Activated naive CD4-positive, alpha-beta T cell treated with anti-CD3 and anti-CD28 coated beads, Interleukin-2, amount 50 U/mL, for 24 hours (primary cell): ENCODE data around the gene CDC7.
A peak's percentile ranks its signal among the peaks of the same experiment; 100 is the strongest.
"Not testable (repeated sequence)": the region's sequence is repeated elsewhere in the genome, so short reads cannot be mapped to it uniquely, and the experiment has no call there.

Source experiments
- H3K27ac Mint-ChIP-seq: one replicate; pipeline ENCODE4 v1.8.0; 2021; ENCODE audit warnings: mild to moderate bottlenecking, mixed read lengths
- H3K27me3 Mint-ChIP-seq: one replicate; pipeline ENCODE4 v1.8.0; 2021; ENCODE audit warnings: mixed read lengths
- H3K36me3 Mint-ChIP-seq: one replicate; pipeline ENCODE4 v1.8.0; 2021; ENCODE audit warnings: mixed read lengths
- H3K4me1 Mint-ChIP-seq: one replicate; pipeline ENCODE4 v1.8.0; 2021; ENCODE audit warnings: mixed read lengths
- H3K4me3 Mint-ChIP-seq: one replicate; pipeline ENCODE4 v1.8.0; 2021; ENCODE audit warnings: mild to moderate bottlenecking, mixed read lengths
- H3K9me3 Mint-ChIP-seq: one replicate; pipeline ENCODE4 v1.8.0; 2021; ENCODE audit warnings: mixed read lengths

The CDC7 gene

DNA sequence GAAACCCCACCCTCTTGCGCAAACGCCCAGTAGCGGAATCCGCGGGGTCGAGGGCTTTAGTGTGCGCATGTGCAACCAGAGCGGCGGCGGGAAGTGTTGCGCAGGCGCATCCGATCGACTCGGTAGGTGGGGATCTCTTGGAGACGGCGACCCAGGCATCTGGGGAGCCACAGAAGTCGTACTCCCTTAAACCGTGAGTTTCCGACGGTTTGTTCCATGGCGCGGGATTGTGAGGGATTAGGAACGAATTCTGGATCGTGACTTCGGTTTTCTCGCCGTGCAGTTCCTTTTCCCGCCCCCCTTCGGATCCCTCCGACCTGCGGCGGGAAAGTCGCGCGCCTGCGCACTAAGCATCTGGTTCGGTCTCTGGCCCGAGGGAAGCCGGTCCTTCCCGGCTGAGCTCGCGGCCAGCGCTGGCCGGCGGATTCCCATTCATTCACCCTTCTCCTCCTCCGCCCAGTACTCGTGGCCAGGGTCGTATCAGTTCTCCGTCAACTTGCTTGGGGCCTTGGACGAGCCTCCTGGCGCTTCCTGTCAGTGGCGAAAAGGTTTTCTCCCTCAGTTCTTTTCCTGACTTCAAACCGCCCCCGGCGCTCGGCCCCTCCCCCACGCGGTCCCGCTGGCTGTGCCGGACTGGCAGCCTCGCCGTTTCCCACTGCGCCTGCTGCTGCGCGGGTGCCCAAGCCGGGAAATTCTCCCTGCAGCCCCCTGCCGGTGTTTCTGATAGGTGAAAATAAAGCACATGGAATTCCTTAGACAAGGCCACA lies at the start of gene CDC7:
Gene CDC7, plus strand, starts transcription at position 96 of the 767 bp plus-strand sequence. CDS start 866 bp downstream, outside the sequence.
- no peak within 1 kb of the TSS for H3K4me3 Mint-ChIP-seq
- H3K27ac Mint-ChIP-seq, result no peak within 1 kb of the TSS
- peaks cover 14% of the 10 kb centered on the region for H3K4me1 Mint-ChIP-seq
- H3K36me3 Mint-ChIP-seq, result no peaks in the 10 kb centered on the region
- H3K9me3 Mint-ChIP-seq, result no peaks in the 10 kb centered on the region
- H3K27me3 Mint-ChIP-seq, result no peaks in the 10 kb centered on the region

DNA sequence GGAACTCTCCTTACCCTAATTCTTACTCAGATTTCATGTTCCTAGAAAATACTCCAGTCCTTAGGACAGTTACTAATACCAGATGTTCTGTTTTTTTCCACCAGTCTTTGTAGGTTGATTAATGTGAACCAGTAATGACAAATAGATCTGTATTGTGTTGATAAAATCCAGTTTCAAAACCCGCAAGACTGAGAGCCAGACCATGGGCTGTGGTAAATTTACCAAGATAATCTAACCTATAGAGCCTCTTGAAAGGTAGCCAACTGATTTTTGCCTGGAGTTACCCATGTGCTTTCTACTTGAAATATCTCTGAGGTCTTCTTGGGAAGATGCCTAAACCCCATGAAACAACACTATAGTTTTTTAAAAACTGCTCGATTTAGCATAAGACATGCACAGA lies 46.5 kb upstream of the CDC7 start:
- no peak overlapping the region for H3K27ac Mint-ChIP-seq
- H3K36me3 Mint-ChIP-seq, result no peaks in the 10 kb centered on the region

DNA sequence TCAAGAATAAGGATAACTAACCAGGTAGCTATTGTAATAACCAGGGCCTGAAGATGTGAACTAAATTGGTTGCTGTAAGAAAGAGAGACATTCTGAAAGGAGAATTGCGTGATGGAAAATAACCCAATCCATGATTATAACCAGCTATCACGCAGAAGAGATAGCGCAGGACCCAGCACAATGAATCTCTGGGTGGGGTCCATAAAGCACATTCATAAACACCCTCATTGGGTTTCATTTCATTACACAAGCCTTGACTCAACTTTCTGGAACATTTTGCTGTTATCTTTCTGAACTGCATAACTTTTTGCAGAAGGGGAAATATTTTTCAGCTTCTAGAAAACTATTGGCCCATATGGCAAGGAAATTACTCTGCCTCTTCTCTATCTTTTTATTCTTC lies 45.3 kb upstream of the CDC7 start:
- Mint-ChIP-seq H3K27ac (no peak overlapping the region), H3K9me3 (no peaks in the 10 kb centered on the region), H3K4me3 (no peak overlapping the region), H3K27me3 (no peaks in the 10 kb centered on the region), H3K36me3 (no peaks in the 10 kb centered on the region), H3K4me1 (no peaks in the 10 kb centered on the region)

More for the DNA sequence above, 46.5 kb upstream of the CDC7 start:
- Mint-ChIP-seq H3K9me3 (no peaks in the 10 kb centered on the region), H3K4me1 (no peaks in the 10 kb centered on the region), H3K4me3 (no peak overlapping the region), H3K27me3 (no peaks in the 10 kb centered on the region)

DNA sequence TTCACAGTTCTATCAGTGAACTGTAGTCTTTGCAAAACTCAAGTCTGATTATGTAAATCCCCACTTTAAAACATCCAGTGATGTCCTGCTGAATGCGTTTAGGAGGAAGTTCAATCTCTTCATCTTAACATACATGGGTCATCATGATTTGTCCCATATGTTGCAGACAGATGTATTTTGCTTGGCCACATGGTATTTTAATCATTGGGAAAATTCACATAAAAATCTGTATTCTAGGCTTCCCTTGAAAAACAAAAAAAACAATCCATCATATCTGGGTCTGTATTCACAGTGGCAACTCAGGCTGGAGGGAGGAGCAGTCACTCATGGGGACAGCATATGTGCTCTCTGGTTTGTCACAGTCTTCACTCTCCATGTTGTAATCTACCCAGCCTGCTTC lies 44.8 kb upstream of the CDC7 start:
- Mint-ChIP-seq H3K36me3 (no peaks in the 10 kb centered on the region), H3K4me1 (no peaks in the 10 kb centered on the region), H3K4me3 (no peak overlapping the region), H3K27ac (no peak overlapping the region), H3K9me3 (no peaks in the 10 kb centered on the region), H3K27me3 (no peaks in the 10 kb centered on the region)

DNA sequence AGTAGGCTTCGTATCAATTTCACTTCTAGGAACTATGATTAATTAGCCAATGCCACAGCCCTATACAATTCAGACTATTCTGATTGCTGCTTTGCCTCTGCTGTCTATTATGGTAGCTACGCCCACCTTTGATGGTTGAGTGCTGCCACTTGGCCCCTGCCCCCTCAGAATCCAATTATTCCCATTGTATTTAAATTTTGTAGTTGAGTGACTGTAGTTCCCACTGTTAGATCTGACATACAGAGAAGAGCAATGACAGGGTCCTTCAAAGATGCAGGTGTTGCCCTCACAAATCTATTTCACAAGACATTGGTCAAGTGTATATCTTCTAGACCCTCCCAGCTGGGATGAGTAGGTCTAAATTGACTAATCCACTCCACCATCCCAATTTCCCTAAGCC lies 35.3 kb upstream of the CDC7 start:
- not testable (repeated sequence) for H3K4me1 Mint-ChIP-seq, H3K27me3 Mint-ChIP-seq, H3K4me3 Mint-ChIP-seq, H3K36me3 Mint-ChIP-seq, H3K27ac Mint-ChIP-seq
- H3K9me3 Mint-ChIP-seq, result peaks cover 12% of the 10 kb centered on the region

DNA sequence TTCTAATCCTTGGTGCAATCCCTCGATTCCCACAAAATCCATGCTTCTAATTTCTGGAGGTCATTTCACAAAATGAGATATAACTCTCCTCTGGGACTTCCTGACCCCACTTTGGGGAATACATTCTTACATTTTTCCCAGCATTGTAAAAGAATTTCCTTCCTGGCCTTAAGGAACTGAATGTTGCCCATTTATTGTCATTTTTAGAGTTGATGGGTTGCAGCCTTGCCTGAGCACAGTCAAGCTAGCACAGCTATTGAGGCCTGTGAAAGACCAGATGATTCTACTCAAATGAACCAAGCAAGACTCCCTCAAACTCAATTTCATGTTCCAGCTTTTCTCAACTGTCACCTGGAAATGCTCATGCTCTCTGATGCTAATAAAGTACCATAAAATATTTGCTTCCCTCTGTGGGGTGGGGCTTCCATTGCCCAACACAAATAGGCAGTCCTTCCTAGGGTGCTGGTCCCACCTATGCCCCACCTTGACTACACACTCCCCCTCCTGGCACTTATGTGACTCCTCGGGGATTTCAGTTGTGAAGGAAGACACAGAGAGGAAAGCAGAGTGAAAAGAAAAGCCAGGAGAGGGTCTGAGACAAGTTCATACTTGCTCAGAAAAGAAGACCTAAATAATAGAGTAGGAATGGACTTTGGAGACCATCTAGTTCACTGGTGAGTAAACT lies 24.0 kb upstream of the CDC7 start:
- no peaks in the 10 kb centered on the region for H3K9me3 Mint-ChIP-seq
- no peaks in the 10 kb centered on the region for H3K36me3 Mint-ChIP-seq
- H3K27ac Mint-ChIP-seq, result no peak overlapping the region
- H3K27me3 Mint-ChIP-seq, result no peaks in the 10 kb centered on the region
- H3K4me1 Mint-ChIP-seq, result no peaks in the 10 kb centered on the region
- H3K4me3 Mint-ChIP-seq, result no peak overlapping the region

DNA sequence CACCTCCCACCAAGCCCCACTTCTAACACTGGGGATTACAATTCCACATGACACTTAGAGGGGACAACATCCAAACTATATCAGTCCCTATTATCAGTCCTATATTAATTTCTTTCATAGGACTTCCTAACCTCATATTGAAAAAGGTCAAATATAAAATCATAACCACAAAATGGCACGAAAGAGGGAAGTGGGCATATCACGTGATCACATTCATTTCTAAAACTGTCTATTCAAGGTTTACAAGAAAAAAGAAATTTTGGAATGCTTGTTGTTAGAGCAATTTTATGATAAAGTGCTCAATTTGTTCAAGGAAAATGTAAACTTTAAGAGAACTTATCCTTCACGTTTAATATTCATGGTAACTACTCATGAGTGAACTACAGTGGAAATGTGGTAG lies 13.2 kb upstream of the CDC7 start:
- Mint-ChIP-seq H3K27me3 (peaks cover 2% of the 10 kb centered on the region), H3K36me3 (peaks cover 5% of the 10 kb centered on the region), H3K4me3 (no peak overlapping the region), H3K4me1 (peaks cover 9% of the 10 kb centered on the region), H3K9me3 (peaks cover 8% of the 10 kb centered on the region), H3K27ac (no peak overlapping the region)

DNA sequence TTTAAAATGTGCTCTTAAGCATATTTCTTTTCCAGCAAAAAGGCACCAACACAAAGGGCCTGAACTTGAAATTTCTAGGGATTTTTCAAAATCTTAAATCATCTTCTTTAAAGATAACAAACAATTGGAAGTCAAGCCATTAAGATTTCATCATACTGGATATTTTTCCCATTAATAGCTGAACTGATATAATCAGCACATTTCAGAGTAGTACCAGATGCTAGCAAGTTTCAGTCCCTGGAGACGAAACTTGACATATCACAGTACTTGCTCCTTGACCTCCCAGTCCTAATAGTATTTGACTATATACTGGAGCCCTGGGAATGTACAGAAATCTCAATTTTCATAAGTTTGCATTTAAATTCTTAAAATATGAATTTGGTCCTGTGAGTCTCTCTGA lies 10.2 kb upstream of the CDC7 start:
- H3K27ac Mint-ChIP-seq, result no peak overlapping the region
- no peaks in the 10 kb centered on the region for H3K9me3 Mint-ChIP-seq
- H3K4me1 Mint-ChIP-seq, result peaks cover 9% of the 10 kb centered on the region
- no peak overlapping the region for H3K4me3 Mint-ChIP-seq
- no peaks in the 10 kb centered on the region for H3K36me3 Mint-ChIP-seq
- no peaks in the 10 kb centered on the region for H3K27me3 Mint-ChIP-seq

DNA sequence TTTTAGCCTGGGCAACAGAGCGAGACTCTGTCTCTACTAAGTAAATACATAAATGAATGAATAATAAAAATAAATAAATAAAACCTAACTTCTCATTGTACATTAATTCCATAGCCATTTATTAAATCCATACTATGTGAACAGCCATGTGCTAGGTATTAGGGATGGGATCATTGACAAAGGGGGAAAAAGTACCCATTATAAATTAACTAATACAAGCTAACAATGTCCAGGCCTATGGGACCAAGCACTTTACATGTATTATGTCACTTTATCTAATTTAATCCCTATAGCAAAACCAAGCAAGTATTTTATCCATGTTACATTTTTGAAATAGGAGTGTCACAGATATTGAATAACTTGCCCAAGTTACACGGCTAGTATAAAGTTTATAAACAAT lies 2.6 kb upstream of the CDC7 start:
- Mint-ChIP-seq H3K27me3 (no peaks in the 10 kb centered on the region), H3K4me3 (no peak overlapping the region), H3K9me3 (no peaks in the 10 kb centered on the region), H3K36me3 (no peaks in the 10 kb centered on the region), H3K4me1 (peaks cover 14% of the 10 kb centered on the region), H3K27ac (no peak overlapping the region)

DNA sequence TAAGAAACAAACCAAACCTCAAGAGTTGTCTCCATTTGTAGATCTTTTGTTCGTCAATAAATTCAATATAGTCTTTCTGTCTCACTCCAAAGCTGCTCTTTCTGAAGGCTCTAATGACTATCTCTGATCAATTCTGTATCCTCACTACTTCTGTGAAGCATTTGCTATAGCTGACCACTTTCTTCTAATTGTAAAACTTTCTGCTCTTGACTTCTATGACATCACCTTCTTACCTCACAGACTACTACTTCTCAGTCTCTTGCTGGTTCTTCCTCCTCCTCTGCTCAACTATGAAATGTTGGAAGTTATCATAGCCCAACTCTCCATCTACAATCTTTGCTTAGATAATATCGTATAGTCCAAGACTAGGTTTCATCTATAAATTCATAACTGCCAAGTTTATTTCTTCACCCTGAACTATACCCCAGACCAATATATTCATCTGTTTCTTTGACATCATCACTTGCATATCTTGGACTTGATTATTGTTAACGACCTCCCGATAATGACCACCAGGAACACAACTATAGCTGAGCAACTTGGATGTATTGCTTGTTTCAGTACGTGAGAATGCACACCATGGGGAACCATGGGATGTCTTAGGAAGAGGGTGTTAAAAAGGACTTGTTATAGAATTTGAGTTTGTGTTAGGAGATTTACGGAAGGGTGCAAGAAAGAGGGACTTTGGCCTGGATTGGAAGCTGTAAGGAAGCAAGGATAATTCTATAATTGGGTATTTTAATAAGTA lies 2.0 kb upstream of the CDC7 start:
- no peaks in the 10 kb centered on the region for H3K36me3 Mint-ChIP-seq
- no peaks in the 10 kb centered on the region for H3K9me3 Mint-ChIP-seq

DNA sequence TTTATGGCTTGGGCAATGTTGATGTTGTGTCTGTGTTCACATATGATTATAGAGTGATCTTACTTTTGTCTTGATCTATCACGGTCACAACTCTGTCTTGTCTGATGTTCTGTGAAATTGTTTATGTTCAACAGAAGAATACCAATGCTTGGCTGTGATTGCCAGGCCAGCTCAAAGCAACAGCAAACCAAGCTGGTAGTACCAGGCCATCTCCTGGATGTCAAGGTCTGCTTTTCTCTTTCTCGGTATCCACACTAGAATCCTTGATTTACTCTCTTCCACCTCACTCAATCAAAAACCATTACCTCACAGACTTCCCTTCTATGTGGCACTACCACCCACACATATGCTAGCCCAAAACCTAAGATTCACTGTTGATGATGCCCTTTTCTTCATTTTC lies 1.3 kb upstream of the CDC7 start:
- no peak overlapping the region for H3K4me3 Mint-ChIP-seq

More for the DNA sequence above, 2.0 kb upstream of the CDC7 start:
- Mint-ChIP-seq H3K27me3 (no peaks in the 10 kb centered on the region), H3K4me3 (no peak overlapping the region), H3K27ac (no peak overlapping the region), H3K4me1 (peaks cover 14% of the 10 kb centered on the region)

DNA sequence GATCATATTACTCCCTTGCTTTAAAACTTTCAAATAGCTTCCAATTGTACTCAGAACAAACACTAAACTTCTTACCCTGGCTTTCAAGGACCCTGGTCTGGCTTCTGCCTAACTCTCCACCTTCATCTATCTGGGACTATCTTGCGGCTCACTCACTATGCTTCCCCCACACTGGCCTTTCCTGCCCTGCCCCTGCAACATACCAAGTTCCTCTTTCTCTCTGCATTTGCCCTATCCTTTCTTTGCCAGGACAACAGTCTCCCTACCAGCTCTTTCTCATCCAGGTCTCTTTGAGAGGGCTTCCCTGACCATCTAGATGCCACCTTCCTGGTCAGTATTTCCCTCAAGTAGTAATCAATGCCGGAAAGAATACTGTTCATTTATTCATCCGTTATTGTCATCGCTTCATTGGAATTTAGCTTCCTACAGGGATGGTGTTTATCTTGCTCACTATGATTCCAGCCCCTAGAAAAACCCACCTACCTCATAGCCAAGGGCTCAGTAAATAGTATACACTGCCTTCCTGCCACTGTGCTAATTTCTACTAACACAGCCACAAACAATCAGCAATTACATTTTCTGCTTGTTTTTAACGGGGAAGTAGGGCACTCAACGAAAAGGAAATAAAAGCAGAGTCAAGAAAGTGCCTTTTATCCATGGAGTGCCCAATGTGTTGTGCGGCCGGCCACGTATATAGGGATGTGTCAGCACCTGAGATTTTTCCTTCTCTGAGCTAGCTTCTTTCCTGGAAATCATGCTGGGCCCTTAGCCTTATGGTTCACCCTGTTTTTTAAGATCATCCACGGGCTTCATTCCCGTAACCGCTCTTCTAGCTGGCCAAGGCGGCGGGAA lies 521 bp upstream of the CDC7 start:
- H3K4me1 Mint-ChIP-seq, result peaks cover 14% of the 10 kb centered on the region
- H3K4me3 Mint-ChIP-seq, result no peak overlapping the region
- no peaks in the 10 kb centered on the region for H3K27me3 Mint-ChIP-seq
- no peak overlapping the region for H3K27ac Mint-ChIP-seq
- no peaks in the 10 kb centered on the region for H3K9me3 Mint-ChIP-seq
- no peaks in the 10 kb centered on the region for H3K36me3 Mint-ChIP-seq

More for the DNA sequence above, 1.3 kb upstream of the CDC7 start:
- Mint-ChIP-seq H3K4me1 (peaks cover 14% of the 10 kb centered on the region), H3K36me3 (no peaks in the 10 kb centered on the region), H3K9me3 (no peaks in the 10 kb centered on the region), H3K27ac (no peak overlapping the region), H3K27me3 (no peaks in the 10 kb centered on the region)

DNA sequence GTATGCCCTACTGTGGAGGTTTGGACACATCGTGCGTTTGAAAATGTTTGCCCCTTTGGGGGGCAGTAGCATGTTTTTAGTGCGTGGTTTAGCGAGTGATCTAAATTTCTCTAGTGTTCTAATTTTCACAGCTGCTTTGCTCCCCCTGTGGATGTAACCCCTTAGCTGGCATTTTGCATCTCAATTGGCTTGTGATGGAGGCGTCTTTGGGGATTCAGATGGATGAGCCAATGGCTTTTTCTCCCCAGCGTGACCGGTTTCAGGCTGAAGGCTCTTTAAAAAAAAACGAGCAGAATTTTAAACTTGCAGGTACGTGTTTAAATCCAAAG lies 836 bp downstream of the CDC7 start:
- H3K4me1 Mint-ChIP-seq, result peaks cover 14% of the 10 kb centered on the region
- no peaks in the 10 kb centered on the region for H3K27me3 Mint-ChIP-seq
- no peaks in the 10 kb centered on the region for H3K36me3 Mint-ChIP-seq
- no peak overlapping the region for H3K4me3 Mint-ChIP-seq
- no peak overlapping the region for H3K27ac Mint-ChIP-seq
- H3K9me3 Mint-ChIP-seq, result no peaks in the 10 kb centered on the region

DNA sequence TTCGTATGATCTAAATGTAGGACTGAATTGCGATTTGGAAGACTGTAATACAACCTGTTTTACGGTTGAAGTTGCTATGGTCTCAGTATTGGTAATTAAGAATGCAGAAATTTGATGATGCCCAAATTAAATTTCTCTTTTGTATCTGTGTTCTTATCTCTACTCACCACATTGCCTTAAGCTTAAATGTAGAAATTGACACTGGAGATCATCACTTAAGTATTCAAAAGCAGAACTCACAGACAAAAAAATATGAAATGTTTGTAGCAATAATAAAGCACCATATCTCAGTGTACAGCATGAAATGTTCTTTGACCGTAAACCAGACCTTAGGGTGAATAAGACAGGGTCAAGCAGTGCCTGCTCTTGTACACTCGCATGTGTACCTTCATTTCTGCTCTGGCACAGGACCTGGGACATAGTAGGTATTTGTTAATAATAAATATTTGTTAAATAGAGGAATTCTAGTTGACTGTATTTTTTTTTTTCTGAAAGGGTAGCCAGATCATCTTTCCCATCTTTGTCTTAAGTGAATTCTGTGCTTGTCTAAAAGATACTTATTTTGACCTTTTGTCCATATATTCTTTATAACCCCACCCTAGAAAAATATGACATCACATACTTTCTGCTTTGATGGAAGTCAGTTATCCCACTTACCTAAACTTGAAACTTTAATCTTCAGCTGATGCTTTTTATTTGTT lies 1.5 kb downstream of the CDC7 start:
- no peaks in the 10 kb centered on the region for H3K9me3 Mint-ChIP-seq
- H3K27me3 Mint-ChIP-seq, result no peaks in the 10 kb centered on the region
- H3K27ac Mint-ChIP-seq, result no peak overlapping the region
- peaks cover 14% of the 10 kb centered on the region for H3K4me1 Mint-ChIP-seq
- H3K4me3 Mint-ChIP-seq, result peak overlapping the region; percentile 13
- no peaks in the 10 kb centered on the region for H3K36me3 Mint-ChIP-seq

DNA sequence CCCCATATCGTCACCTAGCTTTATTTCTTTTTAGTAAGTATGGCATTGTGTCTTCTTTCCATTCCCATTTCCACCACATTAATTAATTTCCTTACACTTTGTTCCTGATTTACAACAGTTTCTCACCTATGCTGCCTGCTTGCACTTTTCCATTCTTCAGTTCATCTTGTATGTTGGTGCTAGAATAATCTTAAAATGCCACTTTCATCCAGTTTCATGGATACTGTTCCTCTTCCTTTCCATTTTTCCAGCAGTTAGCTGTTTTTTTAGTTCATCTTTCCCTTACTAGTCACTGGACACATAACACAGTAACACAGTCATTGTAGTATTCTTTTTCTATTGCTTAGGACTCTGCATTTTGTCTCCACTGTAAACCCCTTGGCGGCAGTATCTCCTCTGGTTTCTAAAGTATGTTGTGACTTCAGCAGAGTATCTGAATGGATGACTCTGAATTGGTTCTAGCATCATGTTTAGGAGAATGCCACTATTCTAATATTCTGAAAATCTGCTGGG lies 2.1 kb downstream of the CDC7 start:
- H3K27me3 Mint-ChIP-seq, result no peaks in the 10 kb centered on the region
- peak overlapping the region; percentile 13 for H3K4me3 Mint-ChIP-seq
- no peak overlapping the region for H3K27ac Mint-ChIP-seq
- H3K36me3 Mint-ChIP-seq, result no peaks in the 10 kb centered on the region
- peaks cover 14% of the 10 kb centered on the region for H3K4me1 Mint-ChIP-seq
- H3K9me3 Mint-ChIP-seq, result no peaks in the 10 kb centered on the region
